GM19351 (cell line): ENCODE data around the gene RNF144A.
"Not testable (repeated sequence)": the region's sequence is repeated elsewhere in the genome, so short reads cannot be mapped to it uniquely, and the experiment has no call there.

Experiments used
- ATAC-seq: cut with Tn5 transposase; IDR thresholded peaks from one replicate; pipeline ENCODE4 v1.9.1; 2021; ENCODE audit warnings: mild to moderate bottlenecking, moderate library complexity; ENCODE audit not compliant: unreplicated experiment

The RNF144A gene

DNA sequence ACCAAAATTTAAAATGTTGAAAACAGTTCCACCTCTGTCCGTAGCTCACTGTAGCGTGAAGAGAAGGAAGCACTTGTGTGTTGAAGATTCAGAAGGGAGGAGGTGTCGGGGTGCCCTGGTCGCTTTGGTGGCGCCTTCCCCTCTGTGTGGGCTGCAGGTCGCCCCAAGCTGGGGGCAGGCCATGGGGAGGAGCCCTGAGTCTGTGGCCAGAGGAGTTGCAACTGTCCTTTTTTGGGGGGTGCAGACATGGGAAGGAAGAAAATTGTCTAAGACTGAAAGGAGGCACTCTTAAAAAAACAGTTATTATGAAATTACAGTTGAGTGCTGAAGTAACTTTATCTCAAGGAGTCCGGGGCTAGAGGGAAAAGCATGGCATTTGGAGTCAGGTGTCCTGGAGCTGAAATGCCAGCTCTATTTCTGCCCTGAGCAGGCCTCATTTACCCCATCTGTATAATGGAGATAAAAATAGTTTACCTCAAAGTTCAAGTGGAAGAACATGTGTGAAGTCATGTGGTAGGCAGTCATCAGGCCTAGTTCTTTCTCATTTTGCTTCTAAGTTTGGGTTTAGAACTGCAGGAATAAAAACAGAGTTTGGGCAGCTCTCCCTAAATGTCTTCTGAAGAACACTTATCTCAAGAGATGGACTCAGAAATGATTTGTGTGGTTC is 82.1 kb downstream of the RNF144A start:
- ATAC-seq = peak; percentile 94

- ATAC-seq = not testable (repeated sequence)
Measured at GRCh38 chr2:7001395-7001794, 84.2 kb downstream of the RNF144A start.

- no peak for ATAC-seq
Measured at GRCh38 chr2:7003895-7004294, 86.7 kb downstream of the RNF144A start.

- ATAC-seq = no peak
Measured at GRCh38 chr2:7004636-7005035, 87.4 kb downstream of the RNF144A start.

DNA sequence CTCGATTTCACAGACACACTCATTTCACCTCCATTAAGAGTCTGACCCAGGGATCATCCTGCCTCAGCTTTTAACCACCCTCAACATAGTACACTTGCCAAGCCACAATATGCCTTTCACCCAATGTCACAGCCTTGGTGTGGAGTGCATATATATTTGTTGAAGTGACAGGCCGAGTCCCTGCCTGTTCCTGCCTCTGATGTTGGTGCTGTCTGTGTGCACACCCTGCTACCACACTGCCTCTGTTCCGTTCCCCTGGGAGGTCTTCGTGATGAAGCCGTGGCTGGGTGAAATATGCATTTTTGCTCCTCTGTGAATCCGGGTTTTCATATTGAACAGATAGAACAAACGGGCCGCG is 90.3 kb downstream of the RNF144A start:
- no peak for ATAC-seq

DNA sequence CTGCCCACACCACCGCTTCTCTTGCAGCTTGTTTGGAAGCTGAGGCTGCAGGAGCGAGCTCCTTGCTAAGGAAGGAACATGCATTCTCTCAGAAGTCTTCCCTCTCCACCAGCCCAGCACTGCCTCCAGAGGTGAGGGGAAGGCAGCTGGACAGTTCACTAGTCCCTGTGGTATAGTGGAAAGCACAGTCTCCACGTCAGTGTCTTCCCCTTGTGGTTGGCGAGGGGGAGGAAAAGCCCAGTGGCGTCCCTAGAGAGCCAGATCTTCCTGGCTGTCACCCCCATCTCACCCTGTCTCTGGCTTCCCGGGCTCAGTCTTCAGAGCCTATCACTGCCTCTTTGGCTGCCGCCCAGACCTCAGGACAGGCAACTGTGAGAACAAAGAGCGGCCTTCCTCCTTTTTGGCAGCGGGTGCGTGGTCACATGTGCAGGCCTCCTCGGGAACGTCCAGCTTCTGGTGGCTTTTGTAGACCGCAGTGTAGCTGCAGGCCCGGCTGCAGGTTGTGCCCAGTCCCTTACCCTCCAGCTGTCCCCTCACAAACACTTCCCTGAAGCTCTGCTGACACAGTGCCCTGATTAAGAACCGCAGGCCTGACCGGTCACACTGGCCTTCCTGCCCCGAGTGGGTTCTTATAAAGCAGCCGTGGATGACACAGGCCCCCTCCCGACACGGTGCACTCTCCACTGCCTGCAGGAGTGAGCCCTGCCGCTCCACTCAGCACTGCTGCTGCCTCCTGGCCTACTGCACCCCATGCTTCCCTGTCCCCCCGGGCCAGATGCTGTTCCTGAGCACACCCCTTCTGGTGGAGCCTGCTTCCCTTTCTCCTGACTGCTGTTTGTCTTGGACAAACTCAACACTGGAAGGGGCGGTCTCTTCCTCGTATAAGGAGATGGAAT is 90.9 kb downstream of the RNF144A start:
- ATAC-seq = no peak

- no peak for ATAC-seq
Measured at GRCh38 chr2:7009207-7009911, 92.1 kb downstream of the RNF144A start.

- no peak for ATAC-seq
Measured at GRCh38 chr2:7010391-7011054, 93.3 kb downstream of the RNF144A start.

DNA sequence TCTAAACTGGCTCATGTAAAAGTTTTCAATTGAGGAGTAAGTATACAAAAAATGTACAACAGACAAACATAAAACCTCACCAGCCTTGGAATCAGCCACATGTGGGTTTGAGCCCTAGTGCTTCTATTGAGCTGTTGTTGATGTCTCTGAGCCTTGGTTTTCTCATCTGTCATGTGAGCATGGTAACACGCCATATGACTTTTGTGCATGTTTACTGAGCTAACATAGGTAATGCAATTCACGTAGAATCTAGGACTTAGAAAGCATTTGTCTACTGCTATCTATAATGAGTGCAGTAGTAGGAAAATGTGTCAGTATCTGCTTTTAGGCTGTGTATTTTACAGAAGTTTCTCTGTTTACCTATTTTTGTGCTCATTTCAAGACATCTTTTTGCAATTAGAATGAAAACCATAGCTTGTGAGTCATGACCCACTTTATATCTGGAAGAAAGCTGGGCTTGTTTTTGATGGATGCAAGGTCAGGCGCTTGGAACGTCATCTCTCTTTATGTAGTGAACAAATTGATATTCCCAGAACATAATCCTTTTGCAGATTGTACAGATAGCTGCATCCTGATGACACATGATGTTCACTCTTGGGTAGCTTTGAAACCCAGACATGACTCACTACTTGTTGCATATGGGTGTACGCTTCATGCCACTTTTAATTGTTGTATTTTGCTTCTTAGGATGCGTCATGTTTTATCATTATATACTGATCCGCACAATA is 94.3 kb downstream of the RNF144A start:
- no peak for ATAC-seq

GRCh38 chr2:7012141-7012764 is 95.0 kb downstream of the RNF144A start:
- ATAC-seq = no peak

GRCh38 chr2:7013471-7014160 is 96.4 kb downstream of the RNF144A start:
- ATAC-seq = no peak

- peak; percentile 89 for ATAC-seq
Measured at GRCh38 chr2:7014174-7014640, 97.0 kb downstream of the RNF144A start.

DNA sequence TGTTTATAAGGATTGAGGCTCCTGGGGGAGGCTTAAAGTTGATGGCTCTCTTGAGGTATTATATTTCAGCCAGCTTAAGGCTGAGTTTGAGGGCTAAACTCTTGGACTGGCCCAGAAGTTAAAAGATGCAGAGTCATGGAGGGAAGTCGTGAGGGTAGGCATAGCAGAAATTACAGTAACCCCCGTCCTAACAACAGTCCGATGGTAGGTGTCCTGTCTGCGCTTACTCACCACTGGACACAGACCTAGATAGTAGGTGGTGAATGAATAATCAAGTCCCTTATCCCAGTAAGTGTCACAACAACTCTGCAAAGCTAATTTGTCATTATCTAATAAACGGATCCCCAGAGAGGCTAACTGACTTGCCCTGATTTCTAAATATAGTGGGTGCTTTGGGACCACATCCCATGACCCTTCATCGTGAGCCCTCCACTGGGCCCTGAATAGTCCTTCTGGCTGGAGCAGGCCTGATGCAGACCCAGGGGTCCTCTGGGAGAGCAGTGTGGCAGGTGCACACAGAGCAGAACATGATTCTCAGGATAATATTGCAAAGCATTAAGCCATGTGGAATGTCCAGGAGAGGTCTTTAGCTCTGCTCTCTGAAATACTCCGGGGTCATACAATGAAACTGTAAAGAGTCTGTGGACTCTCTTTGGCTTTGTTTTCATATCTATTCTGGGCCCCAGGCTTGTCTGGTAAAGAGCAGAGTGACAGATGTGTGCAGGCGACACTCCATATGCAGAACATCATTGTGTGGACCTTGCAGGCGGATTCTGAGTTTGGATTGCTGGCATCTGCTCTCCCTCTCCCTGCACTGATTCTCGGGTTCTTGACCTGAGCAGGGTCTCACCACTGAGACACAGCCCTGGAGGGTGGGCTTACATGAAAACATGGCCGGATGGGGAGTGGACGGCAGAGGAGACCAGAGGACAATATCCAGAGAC is 98.1 kb downstream of the RNF144A start:
- ATAC-seq = no peak

DNA sequence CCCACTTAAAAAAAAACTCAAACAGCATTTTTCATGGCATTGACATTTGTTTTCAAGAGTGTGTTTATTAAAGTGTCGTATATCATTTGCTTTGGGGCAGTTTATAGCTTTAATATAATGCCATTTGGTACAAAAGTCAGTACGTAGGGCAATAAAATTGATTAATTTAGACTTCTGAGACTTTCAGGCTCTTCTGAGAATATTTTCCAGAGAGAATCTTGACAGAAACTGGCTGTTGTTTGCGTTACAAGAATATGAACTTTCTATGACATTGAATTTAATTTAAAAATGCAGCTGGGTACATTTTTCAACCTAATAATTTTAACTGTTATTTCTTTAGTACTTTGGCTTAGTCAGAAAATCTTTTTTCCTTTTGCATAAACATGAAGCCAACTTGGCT is 98.9 kb downstream of the RNF144A start:
- no peak for ATAC-seq

- no peak for ATAC-seq
Measured at GRCh38 chr2:7016601-7017211, 99.5 kb downstream of the RNF144A start.

DNA sequence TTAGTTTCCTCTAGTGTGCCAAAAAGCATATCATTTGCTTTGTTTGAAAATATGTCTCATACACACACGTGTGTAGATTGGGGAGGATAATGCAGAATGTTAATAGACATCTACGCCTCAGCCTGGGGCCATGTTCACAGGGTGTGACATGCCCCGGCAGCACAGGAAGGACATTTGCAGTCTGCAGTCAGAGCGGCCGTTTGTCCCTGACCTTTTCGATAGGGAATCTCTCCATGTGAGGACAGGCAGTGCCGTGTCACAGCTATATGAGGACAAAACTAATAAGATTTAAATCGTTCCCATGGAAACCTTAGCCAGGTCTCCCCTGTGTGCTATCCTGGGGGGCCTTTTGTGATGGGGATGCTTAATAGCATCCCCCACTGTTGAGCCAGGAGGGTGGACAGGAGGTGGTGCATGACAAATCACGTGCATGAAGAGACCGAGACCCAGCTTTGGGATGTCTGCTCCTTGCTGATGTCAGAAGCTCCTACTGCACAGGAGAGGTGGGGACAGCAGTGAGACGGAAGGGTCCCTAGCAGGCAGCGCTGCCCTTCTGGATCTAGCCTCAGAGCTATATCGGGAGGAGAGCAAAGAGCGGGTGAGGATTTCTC is 100.6 kb downstream of the RNF144A start:
- no peak for ATAC-seq

DNA sequence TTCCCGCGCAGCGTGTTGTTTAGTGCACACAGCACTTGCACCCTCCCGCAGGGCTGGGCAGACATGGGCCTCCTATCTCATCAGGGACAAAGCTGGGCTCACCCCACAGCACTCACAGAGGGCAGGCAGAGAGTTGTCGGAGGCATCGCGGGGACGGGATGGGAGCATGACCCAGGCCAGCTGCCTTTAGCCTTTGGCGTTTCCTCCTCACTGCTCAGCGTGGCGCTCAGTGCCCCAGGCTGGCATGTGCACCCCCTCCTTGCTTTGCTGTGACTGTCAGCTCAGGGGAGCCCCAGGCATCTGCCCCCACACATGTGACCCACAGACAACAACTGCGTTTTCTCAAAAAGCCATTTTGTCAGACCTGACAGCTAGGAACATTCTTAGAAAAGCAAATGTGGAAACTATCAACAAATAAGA is 101.1 kb downstream of the RNF144A start:
- ATAC-seq = no peak
